CD4-positive, alpha-beta T cell treated with Interleukin-10 for 1 hour (primary cell): ENCODE results near the gene AGO1.
"Not testable (repeated sequence)": the region's sequence is repeated elsewhere in the genome, so short reads cannot be mapped to it uniquely, and the experiment has no call there.

Experiments used
- DNase-seq: peaks from one replicate; pipeline ENCODE4 v3.0.0-alpha.2; 2020

Gene AGO1

GRCh38 chr1:35870651-35871309 is 12.2 kb upstream of the AGO1 start:
- DNase-seq, result no peak

- no peak for DNase-seq
These were observed 9.7 kb upstream of the AGO1 start for GRCh38 chr1:35873243-35873750.

- not testable (repeated sequence) for DNase-seq
These were observed 8.9 kb upstream of the AGO1 start for GRCh38 chr1:35874115-35874514.

GRCh38 chr1:35876988-35877387 is 6.0 kb upstream of the AGO1 start:
- DNase-seq, result no peak

- no peak for DNase-seq
These were observed 1.1 kb upstream of the AGO1 start for GRCh38 chr1:35881850-35882273.

- DNase-seq, result no peak
These were observed 444 bp upstream of the AGO1 start for GRCh38 chr1:35882586-35882944.

GRCh38 chr1:35883635-35884101 is 659 bp downstream of the AGO1 start:
- DNase-seq, result peak; percentile 65

GRCh38 chr1:35884934-35885333 is 1.9 kb downstream of the AGO1 start:
- no peak for DNase-seq

- no peak for DNase-seq
These were observed 3.1 kb downstream of the AGO1 start for GRCh38 chr1:35885961-35886558.

GRCh38 chr1:35886577-35887431 is 3.8 kb downstream of the AGO1 start:
- no peak for DNase-seq

- no peak for DNase-seq
These were observed 4.5 kb downstream of the AGO1 start for GRCh38 chr1:35887508-35887907.

GRCh38 chr1:35888255-35888654 is 5.2 kb downstream of the AGO1 start:
- DNase-seq, result no peak

GRCh38 chr1:35888981-35889380 is 6.0 kb downstream of the AGO1 start:
- DNase-seq, result not testable (repeated sequence)

GRCh38 chr1:35893051-35893879 is 10.3 kb downstream of the AGO1 start:
- no peak for DNase-seq

- DNase-seq, result no peak
These were observed 11.2 kb downstream of the AGO1 start for GRCh38 chr1:35894183-35894582.

GRCh38 chr1:35894656-35895055 is 11.6 kb downstream of the AGO1 start:
- no peak for DNase-seq

- DNase-seq, result no peak
These were observed 16.9 kb downstream of the AGO1 start for GRCh38 chr1:35899941-35900340.

- DNase-seq, result no peak
These were observed 18.2 kb downstream of the AGO1 start for GRCh38 chr1:35901235-35901634.

GRCh38 chr1:35902671-35903070 is 19.7 kb downstream of the AGO1 start:
- no peak for DNase-seq

- no peak for DNase-seq
These were observed 31.7 kb downstream of the AGO1 start for GRCh38 chr1:35914717-35915116.

- DNase-seq, result no peak
These were observed 32.7 kb downstream of the AGO1 start for GRCh38 chr1:35915693-35916092.

- no peak for DNase-seq
These were observed 40.8 kb downstream of the AGO1 start for GRCh38 chr1:35923791-35924221.

GRCh38 chr1:35924838-35925237 is 41.8 kb downstream of the AGO1 start:
- DNase-seq, result no peak
